Dendritic cell treated with granulocyte-macrophage colony-stimulating factor and Interleukin-4, amounts not matched to agents 40 ng/mL and 50 ng/mL, for 4 days (primary cell): ENCODE measurements around the gene LYSMD2.
"Not testable (repeated sequence)": the region's sequence is repeated elsewhere in the genome, so short reads cannot be mapped to it uniquely, and the experiment has no call there.

Experiments
- H3K27ac Mint-ChIP-seq: one replicate; pipeline ENCODE4 v1.8.0; 2022; ENCODE audit warnings: mild to moderate bottlenecking, mixed read lengths
- H3K27me3 Mint-ChIP-seq: one replicate; pipeline ENCODE4 v1.8.0; 2022; ENCODE audit warnings: mild to moderate bottlenecking, mixed read lengths
- H3K36me3 Mint-ChIP-seq: one replicate; pipeline ENCODE4 v1.8.0; 2022; ENCODE audit warnings: low read depth, mixed read lengths
- H3K4me1 Mint-ChIP-seq: one replicate; pipeline ENCODE4 v1.8.0; 2022; ENCODE audit warnings: low read depth, mixed read lengths
- H3K4me3 Mint-ChIP-seq: one replicate; pipeline ENCODE4 v1.8.0; 2022; ENCODE audit warnings: mild to moderate bottlenecking, moderate library complexity, mixed read lengths
- H3K9me3 Mint-ChIP-seq: one replicate; pipeline ENCODE4 v1.8.0; 2022; ENCODE audit warnings: mixed read lengths
- intact Hi-C: fragments of 100-400 bp; cut with micrococcal nuclease; formaldehyde crosslinking; loops from one replicate; pipeline ENCODE4 v1.15.0; 2022

Gene LYSMD2, protein sequence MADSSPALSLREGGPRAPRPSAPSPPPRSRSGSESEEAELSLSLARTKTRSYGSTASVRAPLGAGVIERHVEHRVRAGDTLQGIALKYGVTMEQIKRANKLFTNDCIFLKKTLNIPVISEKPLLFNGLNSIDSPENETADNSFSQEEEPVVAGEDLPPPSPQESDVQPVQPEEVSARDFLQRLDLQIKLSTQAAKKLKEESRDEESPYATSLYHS

DNA sequence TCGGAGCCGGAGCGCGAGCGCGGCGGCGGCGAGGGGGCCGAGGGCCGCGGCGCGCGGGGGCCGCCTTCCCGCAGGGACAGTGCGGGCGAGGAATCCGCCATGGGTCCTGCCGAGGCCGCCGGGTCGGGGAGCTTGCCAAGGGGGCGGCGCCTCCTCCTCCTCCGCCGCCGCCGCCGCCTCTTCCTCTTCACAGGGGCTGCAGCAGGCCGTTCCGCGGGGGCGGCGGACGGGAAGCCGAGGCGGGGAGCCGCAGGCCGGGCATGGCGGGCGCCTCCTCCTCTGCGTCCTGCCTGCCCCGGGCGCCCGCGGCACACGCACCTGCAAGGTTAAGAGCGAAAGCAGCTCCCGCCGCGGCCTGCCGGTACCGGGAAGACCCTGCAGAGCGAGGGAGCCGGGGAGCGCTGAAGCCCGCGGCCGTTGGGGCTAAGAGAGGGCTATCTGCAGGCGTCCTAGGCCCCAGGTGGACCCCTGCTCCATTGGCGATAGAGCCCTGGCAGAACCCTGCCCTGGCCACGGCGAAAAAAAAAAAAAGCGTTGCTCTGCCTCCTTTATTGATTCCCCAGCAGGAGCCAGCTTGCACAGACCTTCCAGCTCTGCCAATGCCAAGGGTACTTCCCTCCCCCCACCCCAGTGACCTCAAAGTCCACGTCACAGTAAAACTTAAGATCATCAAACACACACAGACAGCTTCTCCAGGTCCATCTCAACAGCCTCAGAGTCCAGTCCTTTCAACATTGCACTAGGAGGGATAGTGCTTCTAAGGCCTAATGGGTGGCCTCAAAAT, at the start of gene LYSMD2:
Gene LYSMD2, minus strand, starts transcription at position 134 of the 784 bp plus-strand sequence. Its CDS starts 33 bp downstream, at position 101.
- peaks cover 9% of the 10 kb centered on the region for H3K36me3 Mint-ChIP-seq
- no peaks in the 10 kb centered on the region for H3K9me3 Mint-ChIP-seq
- peaks cover 50% of the 10 kb centered on the region for H3K4me1 Mint-ChIP-seq
- intact Hi-C loops: loop anchor here (2.0 kb wide), 1 partner anchor 33 kb away; no protein-coding TSS in a partner anchor
- H3K4me3 Mint-ChIP-seq: peak within 1 kb of the TSS; percentile 84
- peaks cover 10% of the 10 kb centered on the region for H3K27me3 Mint-ChIP-seq
- peak within 1 kb of the TSS; percentile 68 for H3K27ac Mint-ChIP-seq

DNA sequence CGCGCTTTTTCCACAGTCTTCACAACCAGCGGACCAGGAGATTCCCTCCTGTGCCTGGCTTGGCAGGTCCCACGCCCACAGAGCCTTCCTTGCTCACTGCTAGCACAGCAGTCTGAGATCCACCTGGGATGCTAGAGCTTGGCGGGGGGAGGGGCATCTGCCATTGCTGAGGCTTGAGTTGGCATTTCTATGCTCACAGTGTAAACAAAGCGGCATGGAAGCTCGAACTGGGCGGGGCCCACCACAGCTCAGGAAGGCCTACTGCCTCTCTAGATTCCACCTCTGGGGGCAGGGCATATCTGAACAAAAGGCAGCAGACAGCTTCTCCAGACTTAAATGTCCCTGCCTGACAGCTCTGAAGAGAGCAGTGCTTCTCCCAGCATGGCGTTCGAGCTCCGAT, 49.7 kb upstream of the LYSMD2 start:
- H3K4me3 Mint-ChIP-seq, intact Hi-C loops, H3K4me1 Mint-ChIP-seq, H3K27ac Mint-ChIP-seq, H3K27me3 Mint-ChIP-seq: not testable (repeated sequence)
- Mint-ChIP-seq H3K9me3 (peaks cover 16% of the 10 kb centered on the region), H3K36me3 (peaks cover 48% of the 10 kb centered on the region)

DNA sequence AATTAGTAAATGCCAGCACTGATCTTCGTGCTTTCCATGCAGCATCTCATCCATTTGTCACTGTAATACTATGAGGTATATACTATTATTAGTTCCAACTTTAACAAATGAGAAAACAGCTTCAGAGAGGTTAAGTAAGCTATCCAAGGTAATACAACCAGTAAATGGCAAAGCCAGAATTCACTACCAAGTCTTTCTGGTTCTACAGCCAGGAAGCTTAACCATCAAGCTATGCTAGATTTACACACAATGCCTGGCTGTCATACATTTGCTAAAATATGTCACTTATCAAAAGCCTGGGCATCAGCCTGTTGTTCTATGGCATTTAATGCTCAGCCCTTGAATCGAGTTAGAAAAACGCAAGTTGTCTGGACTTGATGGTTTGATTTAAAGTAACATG, 46.5 kb upstream of the LYSMD2 start:
- no peak overlapping the region for H3K4me3 Mint-ChIP-seq
- H3K27me3 Mint-ChIP-seq: no peaks in the 10 kb centered on the region
- H3K27ac Mint-ChIP-seq: no peak overlapping the region
- H3K4me1 Mint-ChIP-seq: no peaks in the 10 kb centered on the region
- peaks cover 20% of the 10 kb centered on the region for H3K9me3 Mint-ChIP-seq
- H3K36me3 Mint-ChIP-seq: peaks cover 73% of the 10 kb centered on the region
- intact Hi-C loops: no loop called here

DNA sequence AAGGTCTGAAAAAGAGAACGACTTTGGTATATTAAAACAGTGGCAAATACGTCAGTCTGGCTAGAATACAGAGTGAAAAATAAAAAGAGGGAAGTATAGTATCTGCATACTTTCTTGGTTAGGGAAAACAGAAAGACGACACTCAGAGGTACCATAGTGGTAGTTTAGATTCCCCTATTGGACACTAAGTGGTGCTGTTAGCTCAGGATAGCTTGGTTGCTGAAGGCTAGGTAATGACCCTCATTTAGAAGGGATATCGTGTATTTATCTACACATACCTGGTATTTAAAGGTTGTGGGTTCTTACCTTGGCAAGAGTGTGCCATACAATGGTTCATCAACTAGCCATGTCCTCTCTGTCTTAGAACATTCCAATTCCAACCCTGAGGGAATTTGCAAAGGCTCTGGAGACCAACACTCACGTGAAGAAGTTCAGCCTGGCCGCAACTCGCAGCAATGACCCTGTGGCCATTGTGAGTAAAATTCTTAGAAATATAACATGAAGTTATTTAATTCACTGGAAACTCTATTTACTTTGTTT, 45.0 kb upstream of the LYSMD2 start:
- peaks cover 10% of the 10 kb centered on the region for H3K9me3 Mint-ChIP-seq
- no peaks in the 10 kb centered on the region for H3K27me3 Mint-ChIP-seq
- H3K27ac Mint-ChIP-seq: no peak overlapping the region
- H3K4me1 Mint-ChIP-seq: no peaks in the 10 kb centered on the region
- no peak overlapping the region for H3K4me3 Mint-ChIP-seq
- peaks cover 62% of the 10 kb centered on the region for H3K36me3 Mint-ChIP-seq
- intact Hi-C loops: no loop called here

DNA sequence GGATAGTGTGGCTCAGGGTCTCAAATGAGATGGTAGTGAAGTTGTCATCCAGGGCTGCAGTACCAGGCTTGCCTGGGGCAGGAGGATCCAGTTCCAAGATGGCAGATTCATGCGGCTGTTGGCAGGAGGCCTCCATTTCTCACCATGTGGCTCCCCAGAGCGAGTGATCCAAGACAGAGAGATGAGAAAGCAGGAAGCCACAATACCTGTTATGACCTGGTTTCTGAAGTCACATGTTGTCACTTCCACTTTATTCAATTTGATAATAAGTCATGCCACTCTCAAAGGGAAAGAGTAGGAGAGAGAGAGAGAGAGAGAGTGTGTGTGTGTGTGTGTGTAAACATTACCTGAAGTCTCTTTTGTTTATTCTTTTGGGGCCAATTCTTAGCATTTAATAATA, 44.1 kb upstream of the LYSMD2 start:
- no peak overlapping the region for H3K27ac Mint-ChIP-seq
- H3K9me3 Mint-ChIP-seq: peaks cover 9% of the 10 kb centered on the region
- intact Hi-C loops: no loop called here
- H3K36me3 Mint-ChIP-seq: peaks cover 53% of the 10 kb centered on the region
- peaks cover 4% of the 10 kb centered on the region for H3K4me1 Mint-ChIP-seq
- H3K4me3 Mint-ChIP-seq: no peak overlapping the region
- no peaks in the 10 kb centered on the region for H3K27me3 Mint-ChIP-seq

DNA sequence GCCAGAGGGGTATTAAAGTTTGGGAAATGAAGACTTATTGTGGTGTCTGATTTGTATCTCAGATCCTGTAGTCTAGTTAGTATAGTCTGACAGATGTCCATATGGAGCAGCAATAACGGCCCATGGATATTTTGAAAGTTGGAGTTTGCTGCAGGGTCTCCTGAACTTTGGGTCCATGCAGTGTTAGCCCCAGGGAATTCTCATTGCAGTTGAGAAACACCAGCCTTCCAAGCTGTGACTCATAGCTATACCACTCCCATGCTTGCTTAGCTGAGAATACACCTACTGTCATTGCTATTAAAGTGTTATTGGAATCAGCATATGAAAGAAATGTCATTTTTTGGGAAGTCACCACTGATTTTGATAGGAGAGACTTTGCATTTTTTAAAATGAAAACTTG, 43.2 kb upstream of the LYSMD2 start:
- H3K27ac Mint-ChIP-seq: no peak overlapping the region

DNA sequence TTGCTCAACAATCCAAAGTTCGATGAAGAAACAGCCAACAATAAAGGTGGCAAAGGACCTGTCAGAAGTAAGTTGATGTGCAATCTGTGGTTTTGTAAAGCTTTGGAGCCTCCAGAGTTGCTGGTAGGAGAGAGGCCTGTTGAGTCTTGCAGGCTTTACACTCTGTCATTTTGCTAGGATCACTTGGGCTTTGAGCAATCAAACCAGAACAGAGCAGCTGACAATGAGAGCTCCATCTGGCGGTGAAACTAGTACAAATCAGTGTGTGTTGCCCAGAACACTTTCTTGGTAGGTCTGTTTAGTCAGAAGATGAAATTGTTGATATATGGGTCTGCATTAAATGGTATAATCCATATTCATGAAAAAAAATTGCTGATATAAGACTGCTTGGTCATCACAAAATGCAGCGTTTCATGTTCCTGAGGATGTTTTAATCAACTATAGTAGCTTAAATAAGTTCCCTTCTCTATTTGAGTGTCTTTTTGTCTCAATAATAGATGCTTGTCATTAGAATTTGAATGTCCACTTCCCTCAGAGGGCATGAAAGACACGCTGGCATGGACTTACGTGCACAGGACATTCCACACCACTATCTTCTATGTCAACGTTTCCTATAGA, 39.6 kb upstream of the LYSMD2 start:
- Mint-ChIP-seq H3K4me1 (peaks cover 15% of the 10 kb centered on the region), H3K9me3 (peaks cover 4% of the 10 kb centered on the region), H3K27me3 (no peaks in the 10 kb centered on the region), H3K36me3 (peaks cover 49% of the 10 kb centered on the region), H3K4me3 (no peak overlapping the region), H3K27ac (no peak overlapping the region)
- intact Hi-C loops: loop anchor here (1.0 to 10.0 kb wide), 2 partner anchors 127 to 242 kb away; no protein-coding TSS in a partner anchor

More for the DNA sequence above, 43.2 kb upstream of the LYSMD2 start:
- Mint-ChIP-seq H3K4me1 (peaks cover 12% of the 10 kb centered on the region), H3K27me3 (no peaks in the 10 kb centered on the region), H3K4me3 (no peak overlapping the region), H3K9me3 (peaks cover 9% of the 10 kb centered on the region), H3K36me3 (peaks cover 44% of the 10 kb centered on the region)
- intact Hi-C loops: no loop called here

DNA sequence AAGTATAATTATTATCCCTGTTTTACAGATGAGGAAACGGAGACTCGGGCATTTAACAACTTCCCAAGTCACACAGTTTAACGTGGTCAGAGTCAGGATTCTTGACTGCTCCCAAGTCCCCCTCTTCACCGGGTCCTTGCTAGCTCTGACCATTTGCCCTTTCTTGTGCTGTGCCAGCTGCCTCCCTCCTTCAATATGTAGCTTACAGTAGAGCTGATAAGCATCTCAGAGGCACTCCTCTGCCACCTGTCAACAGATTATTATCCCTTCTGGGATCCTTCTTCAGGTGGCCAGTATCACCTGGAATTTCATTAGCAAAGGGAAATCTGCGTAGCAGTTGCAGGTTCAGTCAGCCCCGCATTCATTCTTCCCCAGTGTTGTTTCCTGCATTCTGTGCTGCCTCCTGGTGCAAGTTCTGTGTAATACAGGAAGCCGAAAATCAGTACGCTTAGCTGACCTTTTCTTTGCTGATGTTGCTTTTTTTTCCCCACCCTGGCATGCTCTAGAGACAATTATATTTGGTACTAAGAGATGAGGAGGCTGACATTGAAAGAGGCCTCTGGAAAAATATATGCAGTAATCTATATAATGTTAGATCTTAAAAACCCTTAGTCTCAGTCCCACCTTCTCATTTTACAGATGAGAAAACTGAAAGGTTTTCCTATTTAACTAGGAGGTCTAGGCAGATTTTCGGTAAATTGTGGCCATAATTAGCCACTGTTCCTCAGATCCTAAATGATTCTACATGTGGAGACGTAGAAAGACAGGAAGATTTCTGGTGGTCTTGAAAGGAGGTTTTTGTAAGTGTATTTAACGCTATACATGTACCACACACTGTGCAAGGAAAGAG, 38.7 kb upstream of the LYSMD2 start:
- intact Hi-C loops: loop anchor here (10.0 kb wide), 1 partner anchor 241 kb away; no protein-coding TSS in a partner anchor
- Mint-ChIP-seq H3K36me3 (peaks cover 44% of the 10 kb centered on the region), H3K4me3 (no peak overlapping the region), H3K9me3 (peaks cover 8% of the 10 kb centered on the region), H3K4me1 (peaks cover 24% of the 10 kb centered on the region), H3K27me3 (no peaks in the 10 kb centered on the region), H3K27ac (no peak overlapping the region)

DNA sequence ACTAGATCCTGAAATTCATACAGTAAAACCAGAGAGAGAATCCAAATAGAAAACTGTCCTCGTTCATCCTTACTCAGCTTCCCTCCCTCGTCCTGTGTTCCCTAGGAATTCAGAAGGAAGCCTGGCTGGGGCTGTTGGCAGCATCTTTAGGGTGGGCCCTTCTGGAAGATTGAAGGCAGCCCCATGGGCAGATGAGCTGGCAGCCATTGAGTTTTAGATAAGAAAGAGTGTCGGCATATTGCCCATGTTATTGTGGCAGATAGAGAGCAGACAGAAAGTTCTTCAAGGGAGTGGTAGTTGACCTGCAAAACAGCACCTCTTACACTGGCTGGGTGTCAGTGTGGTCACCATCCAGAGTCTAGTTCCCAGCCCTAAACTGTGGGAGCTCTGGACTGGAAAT, 37.5 kb upstream of the LYSMD2 start:
- H3K36me3 Mint-ChIP-seq: peaks cover 40% of the 10 kb centered on the region
- no peaks in the 10 kb centered on the region for H3K27me3 Mint-ChIP-seq
- peaks cover 8% of the 10 kb centered on the region for H3K9me3 Mint-ChIP-seq
- H3K27ac Mint-ChIP-seq: no peak overlapping the region
- H3K4me1 Mint-ChIP-seq: peaks cover 35% of the 10 kb centered on the region
- intact Hi-C loops: loop anchor here (10.0 kb wide), 1 partner anchor 240 kb away; no protein-coding TSS in a partner anchor
- H3K4me3 Mint-ChIP-seq: no peak overlapping the region

DNA sequence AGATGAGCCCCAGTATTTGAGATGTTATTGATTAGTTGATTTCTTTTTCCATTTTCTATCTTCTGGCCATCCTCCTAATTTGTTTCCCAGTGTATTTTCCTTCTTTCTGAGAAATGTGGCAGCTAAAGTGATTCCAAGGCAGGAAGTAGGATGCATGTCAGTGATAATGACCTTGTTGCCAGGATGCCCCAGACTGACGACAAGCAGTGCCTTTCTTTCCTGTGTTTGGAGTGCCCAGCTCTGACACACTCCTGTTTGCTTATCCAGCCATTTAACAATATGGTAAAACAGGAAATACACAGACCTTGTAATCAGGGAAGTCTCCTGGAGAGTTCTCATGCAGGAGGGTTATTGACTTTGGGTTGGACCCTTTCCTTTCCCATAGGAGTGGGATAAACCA, 34.3 kb upstream of the LYSMD2 start:
- H3K27ac Mint-ChIP-seq: peak overlapping the region; percentile 47
- intact Hi-C loops: loop anchor here (2.0 to 10.0 kb wide), 2 partner anchors 35 to 237 kb away; partner anchors contain the start of gene LYSMD2
- H3K4me1 Mint-ChIP-seq: peaks cover 43% of the 10 kb centered on the region
- H3K36me3 Mint-ChIP-seq: peaks cover 55% of the 10 kb centered on the region
- H3K4me3 Mint-ChIP-seq: no peak overlapping the region
- peaks cover 16% of the 10 kb centered on the region for H3K9me3 Mint-ChIP-seq
- no peaks in the 10 kb centered on the region for H3K27me3 Mint-ChIP-seq

DNA sequence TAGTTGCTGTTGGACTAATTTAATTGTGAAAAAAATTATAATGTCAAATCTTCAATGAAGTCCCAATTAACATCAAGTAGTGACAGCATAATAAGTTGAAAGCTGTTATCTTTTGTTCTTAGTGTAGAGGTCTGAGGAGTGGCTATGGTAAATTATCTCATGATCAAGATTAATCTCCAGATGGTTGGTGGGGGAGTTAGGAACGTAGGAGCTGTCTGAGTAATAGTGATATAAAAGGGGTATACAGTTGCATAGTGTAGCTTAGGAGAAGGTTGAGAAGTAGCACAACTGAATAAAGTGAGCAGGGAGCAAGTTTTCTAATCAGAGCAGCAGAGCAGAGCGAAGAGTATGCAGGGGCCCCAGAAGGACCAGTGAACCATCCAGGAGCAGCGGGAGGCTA, 33.4 kb upstream of the LYSMD2 start:
- intact Hi-C loops: loop anchor here (2.0 to 10.0 kb wide), 2 partner anchors 34 to 236 kb away; partner anchors contain the start of gene LYSMD2
- H3K9me3 Mint-ChIP-seq: peaks cover 16% of the 10 kb centered on the region
- peak overlapping the region; percentile 47 for H3K27ac Mint-ChIP-seq
- H3K36me3 Mint-ChIP-seq: peaks cover 59% of the 10 kb centered on the region
- peaks cover 41% of the 10 kb centered on the region for H3K4me1 Mint-ChIP-seq
- H3K27me3 Mint-ChIP-seq: no peaks in the 10 kb centered on the region
- no peak overlapping the region for H3K4me3 Mint-ChIP-seq

DNA sequence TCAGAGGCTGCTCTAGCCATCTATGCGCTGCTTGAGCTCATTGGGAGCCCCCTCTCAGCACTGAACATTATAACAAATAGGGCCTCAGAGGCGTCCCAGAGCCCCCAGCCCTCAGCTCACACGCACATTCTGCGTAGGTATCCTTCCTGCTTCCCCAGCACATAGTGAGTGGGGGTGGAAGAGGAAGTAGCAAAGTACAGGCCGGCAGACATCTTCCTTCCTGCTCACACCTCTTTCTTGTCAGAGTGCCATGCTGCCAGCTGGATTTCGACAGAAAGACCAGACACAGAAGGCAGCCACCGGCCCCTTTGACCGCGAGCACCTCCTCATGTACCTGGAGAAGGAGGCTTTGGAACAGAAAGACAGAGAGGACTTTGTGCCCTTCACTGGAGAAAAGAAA, 30.6 kb upstream of the LYSMD2 start:
- Mint-ChIP-seq H3K9me3 (peaks cover 16% of the 10 kb centered on the region), H3K27me3 (no peaks in the 10 kb centered on the region), H3K4me1 (peaks cover 52% of the 10 kb centered on the region), H3K36me3 (peaks cover 40% of the 10 kb centered on the region), H3K27ac (peak overlapping the region; percentile 47), H3K4me3 (no peak overlapping the region)
- intact Hi-C loops: no loop called here

DNA sequence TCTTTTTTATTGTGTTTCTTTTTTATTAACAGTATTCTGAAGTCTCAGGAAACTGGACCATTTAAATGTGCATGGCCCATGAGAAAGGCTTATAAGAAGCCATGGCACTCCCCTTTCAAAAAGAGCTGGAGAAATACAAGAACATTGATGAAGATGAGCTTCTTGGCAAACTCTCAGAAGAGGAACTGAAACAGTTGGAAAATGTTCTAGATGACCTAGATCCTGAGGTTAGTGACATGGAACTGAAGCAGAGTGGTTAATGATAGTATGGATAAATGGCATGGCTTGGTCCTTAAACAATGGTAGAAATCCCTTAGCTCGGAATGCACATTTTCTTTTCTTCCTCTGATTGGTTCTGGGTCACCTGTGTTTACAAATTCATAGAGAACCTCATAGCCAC, 28.9 kb upstream of the LYSMD2 start:
- Mint-ChIP-seq H3K4me3 (no peak overlapping the region), H3K27me3 (no peaks in the 10 kb centered on the region), H3K9me3 (peaks cover 8% of the 10 kb centered on the region)

More for the DNA sequence above, 28.9 kb upstream of the LYSMD2 start:
- Mint-ChIP-seq H3K27ac (no peak overlapping the region), H3K4me1 (peaks cover 41% of the 10 kb centered on the region), H3K36me3 (peaks cover 30% of the 10 kb centered on the region)
- intact Hi-C loops: no loop called here
